OCI-LY3 (cell line): ENCODE data around the gene DNAH10.

ENCODE experiments used
- H2AFZ ChIP-seq: fragments of 200-600, 300-600 bp; shearing (Covaris generic); 2 replicates; pipeline ENCODE4 v1.6.0; 2014; ENCODE audit warnings: antibody characterized with exemption, low read depth, low read length
- H3K27ac ChIP-seq: fragments of 200-600, 300-600 bp; sonication (generic); 2 replicates; pipeline ENCODE4 v1.5.1; 2014; ENCODE audit warnings: mild to moderate bottlenecking, low read length, moderate library complexity, mixed read lengths
- H3K27me3 ChIP-seq: fragments of 200-600, 300-600 bp; sonication (generic); 2 replicates; pipeline ENCODE4 v1.6.1; 2014; ENCODE audit warnings: low read depth, low read length, mixed read lengths
- H3K36me3 ChIP-seq: fragments of 200-600, 300-600 bp; sonication (generic); replicated peaks from 2 replicates; pipeline ENCODE3; 2014; ENCODE audit warnings: low read depth, low read length, mixed read lengths
- H3K4me1 ChIP-seq: fragments of 300-600, 200-600 bp; sonication (generic); 2 replicates; pipeline ENCODE4 v1.6.1; 2014; ENCODE audit warnings: low read length, mixed read lengths
- H3K4me2 ChIP-seq: fragments of 200-600, 300-600 bp; sonication (generic); 2 replicates; pipeline ENCODE4 v1.6.1; 2014; ENCODE audit warnings: low read length, mixed read lengths
- H3K4me3 ChIP-seq: fragments of 300-600, 200-600 bp; sonication (generic); 2 replicates; pipeline ENCODE4 v1.5.1; 2014; ENCODE audit warnings: antibody characterized with exemption, mild to moderate bottlenecking, low read length, moderate library complexity
- H3K79me2 ChIP-seq: fragments of 300-600, 200-600 bp; shearing (Covaris generic); 2 replicates; pipeline ENCODE4 v1.6.1; 2014; ENCODE audit warnings: mild to moderate bottlenecking, low read length, mixed read lengths
- H3K9ac ChIP-seq: fragments of 300-600, 200-600 bp; shearing (Covaris generic); 2 replicates; pipeline ENCODE4 v1.6.0; 2014; ENCODE audit warnings: mild to moderate bottlenecking, low read length, moderate library complexity
- H3K9me3 ChIP-seq: fragments of 200-600, 300-600 bp; shearing (Covaris generic); 2 replicates; pipeline ENCODE4 v1.6.1; 2014; ENCODE audit warnings: low read length, mixed read lengths; ENCODE audit not compliant: insufficient read depth
- H4K20me1 ChIP-seq: fragments of 200-600, 300-600 bp; sonication (generic); 2 replicates; pipeline ENCODE4 v1.6.1; 2016; ENCODE audit warnings: low read length, mixed read lengths; ENCODE audit not compliant: insufficient read depth
- CTCF ChIP-seq: fragments of 200-600, 300-600 bp; sonication (generic); IDR thresholded peaks from 2 replicates; pipeline ENCODE4 v1.5.1; 2014; ENCODE audit warnings: antibody characterized with exemption, low read length, low read depth
- EZH2phosphoT487 ChIP-seq: fragments of 200-600 bp; shearing (Covaris generic); IDR thresholded peaks from 2 replicates; pipeline ENCODE4 v1.6.1; 2018; ENCODE audit warnings: antibody characterized with exemption, mixed run types, low read depth

DNAH10 gene

GRCh38 chr12:123960856-123961255, 198.8 kb downstream of the DNAH10 start:
- no peaks in the 10 kb centered on the region for H3K4me1 ChIP-seq
- H3K9ac ChIP-seq: no peak overlapping the region
- TF ChIP-seq EZH2phosphoT487 (no peak), CTCF (no peak)
- H3K27me3 ChIP-seq: no peaks in the 10 kb centered on the region
- H4K20me1 ChIP-seq: no peaks in the 10 kb centered on the region
- H3K9me3 ChIP-seq: no peaks in the 10 kb centered on the region
- H3K4me3 ChIP-seq: no peak overlapping the region
- H3K27ac ChIP-seq: no peak overlapping the region
- H3K36me3 ChIP-seq: no peaks in the 10 kb centered on the region
- no peak overlapping the region for H3K4me2 ChIP-seq
- H2AFZ ChIP-seq: no peak overlapping the region
- no peaks in the 10 kb centered on the region for H3K79me2 ChIP-seq

GRCh38 chr12:123961585-123962345, 199.7 kb downstream of the DNAH10 start:
- no peak overlapping the region for H3K4me3 ChIP-seq
- H3K36me3 ChIP-seq: no peaks in the 10 kb centered on the region
- no peaks in the 10 kb centered on the region for H3K9me3 ChIP-seq
- no peak overlapping the region for H2AFZ ChIP-seq
- no peaks in the 10 kb centered on the region for H3K27me3 ChIP-seq
- TF ChIP-seq CTCF: no peak
- no peak for TF ChIP-seq EZH2phosphoT487
- no peaks in the 10 kb centered on the region for H3K4me1 ChIP-seq
- H4K20me1 ChIP-seq: no peaks in the 10 kb centered on the region
- H3K9ac ChIP-seq: no peak overlapping the region
- no peak overlapping the region for H3K27ac ChIP-seq
- H3K79me2 ChIP-seq: no peaks in the 10 kb centered on the region
- no peak overlapping the region for H3K4me2 ChIP-seq

- no peak overlapping the region for H3K27ac ChIP-seq
- no peaks in the 10 kb centered on the region for H3K79me2 ChIP-seq
- no peak overlapping the region for H3K4me3 ChIP-seq
- no peak overlapping the region for H2AFZ ChIP-seq
- no peak overlapping the region for H3K4me2 ChIP-seq
- no peaks in the 10 kb centered on the region for H3K36me3 ChIP-seq
- no peaks in the 10 kb centered on the region for H3K27me3 ChIP-seq
- H3K9me3 ChIP-seq: no peaks in the 10 kb centered on the region
- H3K4me1 ChIP-seq: no peaks in the 10 kb centered on the region
- H4K20me1 ChIP-seq: no peaks in the 10 kb centered on the region
- TF ChIP-seq EZH2phosphoT487 (no peak), CTCF (no peak)
- no peak overlapping the region for H3K9ac ChIP-seq
These were observed 200.4 kb downstream of the DNAH10 start for GRCh38 chr12:123962513-123962912.

- Histone ChIP-seq H3K9ac (no peak overlapping the region), H3K36me3 (no peaks in the 10 kb centered on the region), H3K4me1 (no peaks in the 10 kb centered on the region), H3K27ac (no peak overlapping the region), H3K9me3 (no peaks in the 10 kb centered on the region), H3K4me3 (no peak overlapping the region), H2AFZ (no peak overlapping the region), H3K79me2 (no peaks in the 10 kb centered on the region), H3K27me3 (no peaks in the 10 kb centered on the region), H3K4me2 (no peak overlapping the region), H4K20me1 (no peaks in the 10 kb centered on the region)
- TF ChIP-seq EZH2phosphoT487: no peak
- no peak for TF ChIP-seq CTCF
These were observed 201.7 kb downstream of the DNAH10 start for GRCh38 chr12:123963821-123964220.
